H9 (cell line): Measurements from ENCODE around the gene MANSC4. TPM values are rescaled to one million over a fixed set of nuclear protein-coding genes. Genes with fewer than 3 reads are reported as not detected.

Experiments used
- DNase-seq: peaks from one replicate; pipeline ENCODE4 v3.0.0-alpha.2; 2017
- H2AFZ ChIP-seq: one replicate; pipeline ENCODE4 v1.6.1; 2013; ENCODE audit warnings: mild to moderate bottlenecking, low read length, control low read depth, moderate library complexity
- H2AK5ac ChIP-seq: 2 replicates; pipeline ENCODE4 v1.6.1; 2013; ENCODE audit warnings: low read length, control low read depth, mixed read lengths; ENCODE audit not compliant: insufficient read length
- H2BK120ac ChIP-seq: one replicate; pipeline ENCODE4 v1.6.1; 2013; ENCODE audit warnings: low read depth, mild to moderate bottlenecking, low read length, control low read depth, inconsistent platforms; ENCODE audit not compliant: poor library complexity, severe bottlenecking
- H2BK12ac ChIP-seq: 2 replicates; pipeline ENCODE4 v1.6.1; 2013; ENCODE audit warnings: low read length, control low read depth, mixed read lengths, low read depth; ENCODE audit not compliant: insufficient read length
- H2BK15ac ChIP-seq: 2 replicates; pipeline ENCODE4 v1.6.1; 2013; ENCODE audit warnings: low read depth, low read length, control low read depth
- H2BK20ac ChIP-seq: one replicate; pipeline ENCODE4 v1.6.1; 2013; ENCODE audit warnings: low read depth, mild to moderate bottlenecking, low read length, control low read depth, inconsistent platforms; ENCODE audit not compliant: poor library complexity, severe bottlenecking
- H2BK5ac ChIP-seq: 2 replicates; pipeline ENCODE4 v1.6.1; 2013; ENCODE audit warnings: low read length, control low read depth, mixed read lengths; ENCODE audit not compliant: insufficient read length
- H3K14ac ChIP-seq: 2 replicates; pipeline ENCODE4 v1.6.1; 2013; ENCODE audit warnings: low read length, control low read depth; ENCODE audit not compliant: insufficient read depth
- H3K18ac ChIP-seq: 2 replicates; pipeline ENCODE4 v1.6.1; 2013; ENCODE audit warnings: low read depth, mild to moderate bottlenecking, mixed read lengths, low read length, control low read depth; ENCODE audit not compliant: insufficient read length
- H3K23ac ChIP-seq: 2 replicates; pipeline ENCODE4 v1.6.1; 2013; ENCODE audit warnings: low read length, control low read depth, mixed read lengths, low read depth; ENCODE audit not compliant: insufficient read length
- H3K23me2 ChIP-seq: 2 replicates; pipeline ENCODE4 v1.6.1; 2013; ENCODE audit warnings: low read depth, mild to moderate bottlenecking, mixed read lengths, low read length, control low read depth; ENCODE audit not compliant: insufficient read length, poor library complexity, severe bottlenecking
- H3K27ac ChIP-seq: 2 replicates; pipeline ENCODE4 v1.5.1; 2013; ENCODE audit warnings: low read length, control low read depth, mixed read lengths, low read depth; ENCODE audit not compliant: insufficient read length
- H3K27me3 ChIP-seq: 2 replicates; pipeline ENCODE4 v1.6.1; 2013; ENCODE audit warnings: low read length, control low read depth, inconsistent platforms; ENCODE audit not compliant: insufficient read depth
- H3K4ac ChIP-seq: 2 replicates; pipeline ENCODE4 v1.6.1; 2013; ENCODE audit warnings: low read depth, mild to moderate bottlenecking, control low read depth, inconsistent platforms, low read length, moderate library complexity
- H3K4me1 ChIP-seq: 2 replicates; pipeline ENCODE4 v1.6.1; 2013; ENCODE audit warnings: low read length, control low read depth, inconsistent platforms; ENCODE audit not compliant: insufficient read depth
- H3K4me2 ChIP-seq: 2 replicates; pipeline ENCODE4 v1.6.1; 2013; ENCODE audit warnings: low read length, control low read depth, mixed read lengths; ENCODE audit not compliant: insufficient read length, insufficient read depth
- H3K56ac ChIP-seq: 2 replicates; pipeline ENCODE4 v1.6.1; 2013; ENCODE audit warnings: low read depth, mild to moderate bottlenecking, mixed read lengths, low read length, control low read depth; ENCODE audit not compliant: insufficient read length
- H3K79me1 ChIP-seq: 2 replicates; pipeline ENCODE4 v1.6.1; 2013; ENCODE audit warnings: low read depth, mild to moderate bottlenecking, moderate library complexity, low read length, control low read depth, inconsistent platforms; ENCODE audit not compliant: insufficient read depth, poor library complexity, severe bottlenecking
- H3K79me2 ChIP-seq: 2 replicates; pipeline ENCODE4 v1.6.1; 2013; ENCODE audit warnings: low read length, control low read depth, inconsistent platforms; ENCODE audit not compliant: insufficient read depth
- H3K9ac ChIP-seq: 2 replicates; pipeline ENCODE4 v1.6.1; 2013; ENCODE audit warnings: low read length, control low read depth, mixed read lengths; ENCODE audit not compliant: insufficient read length; ENCODE audit errors: extremely low read depth
- H3K9me3 ChIP-seq: one replicate; pipeline ENCODE4 v1.6.1; 2013; ENCODE audit warnings: low read depth, low read length, inconsistent platforms; ENCODE audit not compliant: control insufficient read depth
- H3T11ph ChIP-seq: one replicate; pipeline ENCODE4 v1.6.1; 2013; ENCODE audit warnings: mild to moderate bottlenecking, low read length, control low read depth, inconsistent platforms
- H4K20me1 ChIP-seq: one replicate; pipeline ENCODE4 v1.6.1; 2013; ENCODE audit not compliant: control insufficient read depth, insufficient read length, insufficient read depth
- H4K5ac ChIP-seq: 2 replicates; pipeline ENCODE4 v1.6.1; 2013; ENCODE audit warnings: low read depth, mild to moderate bottlenecking, mixed read lengths, low read length, control low read depth; ENCODE audit not compliant: insufficient read length
- H4K8ac ChIP-seq: replicated peaks from 2 replicates; pipeline ENCODE4 v1.6.1; 2013; ENCODE audit warnings: low read length, control low read depth, mixed read lengths, low read depth; ENCODE audit not compliant: insufficient read length
- H4K91ac ChIP-seq: 2 replicates; pipeline ENCODE4 v1.6.1; 2013; ENCODE audit warnings: low read depth, mild to moderate bottlenecking, moderate library complexity, mixed read lengths, low read length, control low read depth; ENCODE audit not compliant: insufficient read length
- H3K27ac Mint-ChIP-seq, 3 experiments: 2 replicates in 2 of 3; 3 replicates in 1 of 3; pipeline ENCODE4 v1.8.0; 2020 to 2021; ENCODE audit warnings: mixed read lengths in 3 of 3, mild to moderate bottlenecking in 1 of 3, moderate library complexity in 1 of 3
- H3K27me3 Mint-ChIP-seq: 2 replicates; pipeline ENCODE4 v1.8.0; 2021; ENCODE audit warnings: low read depth, mild to moderate bottlenecking, moderate library complexity, mixed read lengths
- H3K36me3 Mint-ChIP-seq, 3 experiments: 2 replicates in 2 of 3; 3 replicates in 1 of 3; pipeline ENCODE4 v1.8.0; 2020 to 2021; ENCODE audit warnings: low read depth in 3 of 3, mixed read lengths in 3 of 3; ENCODE audit not compliant: insufficient read depth in 1 of 3
- H3K4me1 Mint-ChIP-seq, 2 experiments: 2 replicates each; pipeline ENCODE4 v1.8.0; 2020; ENCODE audit warnings: mixed read lengths in 2 of 2
- H3K4me3 Mint-ChIP-seq, 2 experiments: 2 replicates in 1 of 2; 3 replicates in 1 of 2; pipeline ENCODE4 v1.8.0; 2020 to 2021; ENCODE audit warnings: mild to moderate bottlenecking in 2 of 2, mixed read lengths in 2 of 2, moderate library complexity in 1 of 2
- H3K9me3 Mint-ChIP-seq, 2 experiments: 2 replicates in 1 of 2; 3 replicates in 1 of 2; pipeline ENCODE4 v1.8.0; 2020; ENCODE audit warnings: mild to moderate bottlenecking in 2 of 2, mixed read lengths in 2 of 2, moderate library complexity in 1 of 2
- WGBS: extraction: QIAGEN DNeasy Blood & Tissue Kit; methylation state at CpG from one replicate; pipeline ENCODE4 v1.1.7; 2013; ENCODE audit warnings: missing lambda C conversion rate, low lambda C conversion rate, mixed read lengths; ENCODE audit not compliant: insufficient read length; ENCODE audit errors: extremely low coverage; 5-methylcytosine and 5-hydroxymethylcytosine counted together
- total RNA-seq: library from RNA; stranded (reverse); gene quantifications from 2 replicates; pipeline ENCODE4 v1.2.1, GENCODE V29; 2021
- TF ChIP-seq, protein P1 (sequence below): fragments of 200-600 bp; sonication (generic); conservative IDR thresholded peaks from 3 replicates; pipeline ENCODE4 v1.8.0; 2021; ENCODE audit warnings: antibody characterized with exemption, mild to moderate bottlenecking

The MANSC4 gene
- total RNA-seq, 1 experiment from 2014 or later: not detected

DNA sequence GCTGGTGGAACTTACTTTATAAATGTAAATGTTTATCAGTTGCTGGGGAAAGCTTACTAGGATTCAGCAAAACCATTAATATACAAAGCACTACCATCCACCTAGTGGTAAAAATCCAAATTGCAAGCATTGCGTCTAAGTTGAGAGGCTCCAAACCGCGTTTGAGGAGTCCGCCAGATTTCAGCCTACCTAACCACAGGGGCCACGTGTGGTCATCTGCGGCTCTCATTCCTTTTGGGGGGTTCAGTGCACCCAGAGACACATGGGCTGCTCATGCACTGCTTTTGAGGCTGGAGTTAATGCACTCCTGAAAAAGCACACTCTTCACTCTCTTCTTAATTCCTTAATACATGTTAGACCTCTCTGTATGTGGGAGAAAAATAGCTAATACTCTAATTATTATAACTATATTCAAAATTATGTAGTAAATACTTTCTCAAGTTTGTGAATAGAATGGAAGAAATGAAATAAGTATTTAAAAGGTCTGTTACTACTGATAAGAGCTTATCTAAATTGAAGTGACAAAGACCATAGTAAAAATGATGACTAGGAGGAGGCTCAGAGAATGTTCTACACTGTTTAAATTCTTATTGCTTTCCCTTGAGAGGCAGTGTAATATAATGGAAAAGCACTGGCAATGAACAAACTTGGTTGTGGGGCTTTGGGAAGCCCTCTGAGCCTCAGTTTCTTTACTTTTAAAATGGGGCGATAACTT is 41.4 kb upstream of the MANSC4 start:
- Histone ChIP-seq H4K5ac (no peak overlapping the region), H2BK5ac (no peak overlapping the region), H3K14ac (no peak overlapping the region), H3K27me3 (no peaks in the 10 kb centered on the region), H2AFZ (peak overlapping the region; percentile 77), H3K4ac (no peak overlapping the region), H3K56ac (no peak overlapping the region), H3K79me2 (no peaks in the 10 kb centered on the region), H3K9me3 (no peaks in the 10 kb centered on the region), H2AK5ac (no peak overlapping the region), H3T11ph (no peak overlapping the region), H3K4me2 (no peak overlapping the region), H3K27ac (no peak overlapping the region), H2BK12ac (no peak overlapping the region), H3K23me2 (no peaks in the 10 kb centered on the region), H4K20me1 (no peaks in the 10 kb centered on the region), H3K18ac (no peak overlapping the region), H3K4me1 (no peaks in the 10 kb centered on the region), H3K23ac (no peak overlapping the region), H2BK120ac (no peak overlapping the region), H3K9ac (no peak overlapping the region), H2BK20ac (no peak overlapping the region), H2BK15ac (no peak overlapping the region), H4K8ac (no peak overlapping the region), H4K91ac (no peak overlapping the region), H3K79me1 (no peaks in the 10 kb centered on the region)
- WGBS: no CpG with 5 or more reads among the region's 7 CpGs
- Mint-ChIP-seq H3K4me3 (no peak overlapping the region), H3K36me3 (peaks cover 0 to 11% (median 0%) of the 10 kb centered on the region in 3 experiments; a peak in 1 of 7 replicates), H3K27me3 (no peaks in the 10 kb centered on the region), H3K27ac (no peak overlapping the region), H3K9me3 (peaks cover 0 to 4% of the 10 kb centered on the region in 2 experiments; a peak in 3 of 5 replicates), H3K4me1 (0 out of 4 replicates have a peak, but pooled peaks cover 0 to 6% of the 10 kb centered on the region in 2 experiments)
- TF ChIP-seq, protein P1, sequence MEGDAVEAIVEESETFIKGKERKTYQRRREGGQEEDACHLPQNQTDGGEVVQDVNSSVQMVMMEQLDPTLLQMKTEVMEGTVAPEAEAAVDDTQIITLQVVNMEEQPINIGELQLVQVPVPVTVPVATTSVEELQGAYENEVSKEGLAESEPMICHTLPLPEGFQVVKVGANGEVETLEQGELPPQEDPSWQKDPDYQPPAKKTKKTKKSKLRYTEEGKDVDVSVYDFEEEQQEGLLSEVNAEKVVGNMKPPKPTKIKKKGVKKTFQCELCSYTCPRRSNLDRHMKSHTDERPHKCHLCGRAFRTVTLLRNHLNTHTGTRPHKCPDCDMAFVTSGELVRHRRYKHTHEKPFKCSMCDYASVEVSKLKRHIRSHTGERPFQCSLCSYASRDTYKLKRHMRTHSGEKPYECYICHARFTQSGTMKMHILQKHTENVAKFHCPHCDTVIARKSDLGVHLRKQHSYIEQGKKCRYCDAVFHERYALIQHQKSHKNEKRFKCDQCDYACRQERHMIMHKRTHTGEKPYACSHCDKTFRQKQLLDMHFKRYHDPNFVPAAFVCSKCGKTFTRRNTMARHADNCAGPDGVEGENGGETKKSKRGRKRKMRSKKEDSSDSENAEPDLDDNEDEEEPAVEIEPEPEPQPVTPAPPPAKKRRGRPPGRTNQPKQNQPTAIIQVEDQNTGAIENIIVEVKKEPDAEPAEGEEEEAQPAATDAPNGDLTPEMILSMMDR: peak; percentile 82
- DNase-seq: peak; percentile 61
